GM18861 (cell line): ENCODE data around the gene DAPK2.

ENCODE experiments used
- ATAC-seq: cut with Tn5 transposase; IDR thresholded peaks from one replicate; pipeline ENCODE4 v1.9.1; 2021; ENCODE audit not compliant: unreplicated experiment

DAPK2 gene

DNA sequence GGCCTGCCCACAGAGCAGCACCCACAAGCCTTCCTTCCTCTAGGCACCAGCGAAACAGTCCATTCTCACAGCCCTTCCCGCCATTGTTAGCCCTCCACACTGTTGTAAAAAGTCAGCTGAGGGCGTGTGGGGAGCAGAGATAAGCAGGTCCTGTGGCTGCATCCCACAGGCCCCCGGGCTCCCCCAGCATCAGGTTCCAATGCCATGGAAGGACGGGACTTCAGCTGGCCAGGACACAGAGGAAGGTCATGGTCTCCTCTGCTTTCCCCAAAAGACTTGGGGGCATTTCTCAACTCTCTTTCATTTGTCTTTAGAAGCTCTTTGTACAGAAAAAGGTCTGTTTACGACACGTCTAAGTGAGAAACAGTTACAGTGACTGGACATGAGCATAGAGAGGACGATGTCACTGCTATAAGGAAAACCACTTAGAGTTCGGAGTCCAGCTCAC lies 127.4 kb downstream of the DAPK2 start:
- no peak for ATAC-seq

DNA sequence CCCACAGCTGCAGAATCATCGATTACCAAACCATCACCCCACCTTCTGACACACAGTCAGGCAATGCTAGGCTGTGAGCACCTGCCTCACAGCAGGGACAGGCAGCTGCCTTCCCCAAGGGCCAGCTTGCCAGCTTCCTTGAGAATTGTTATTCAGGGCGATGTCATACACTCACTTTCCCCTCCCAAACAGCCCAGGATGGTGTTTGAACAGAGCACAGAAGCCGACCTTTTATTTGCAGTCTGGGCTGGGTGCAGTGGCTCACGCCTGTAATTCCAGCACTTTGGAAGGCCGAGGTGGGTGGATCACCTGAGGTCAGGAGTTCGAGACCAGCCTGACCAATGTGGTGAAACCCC lies 128.0 kb downstream of the DAPK2 start:
- no peak for ATAC-seq

DNA sequence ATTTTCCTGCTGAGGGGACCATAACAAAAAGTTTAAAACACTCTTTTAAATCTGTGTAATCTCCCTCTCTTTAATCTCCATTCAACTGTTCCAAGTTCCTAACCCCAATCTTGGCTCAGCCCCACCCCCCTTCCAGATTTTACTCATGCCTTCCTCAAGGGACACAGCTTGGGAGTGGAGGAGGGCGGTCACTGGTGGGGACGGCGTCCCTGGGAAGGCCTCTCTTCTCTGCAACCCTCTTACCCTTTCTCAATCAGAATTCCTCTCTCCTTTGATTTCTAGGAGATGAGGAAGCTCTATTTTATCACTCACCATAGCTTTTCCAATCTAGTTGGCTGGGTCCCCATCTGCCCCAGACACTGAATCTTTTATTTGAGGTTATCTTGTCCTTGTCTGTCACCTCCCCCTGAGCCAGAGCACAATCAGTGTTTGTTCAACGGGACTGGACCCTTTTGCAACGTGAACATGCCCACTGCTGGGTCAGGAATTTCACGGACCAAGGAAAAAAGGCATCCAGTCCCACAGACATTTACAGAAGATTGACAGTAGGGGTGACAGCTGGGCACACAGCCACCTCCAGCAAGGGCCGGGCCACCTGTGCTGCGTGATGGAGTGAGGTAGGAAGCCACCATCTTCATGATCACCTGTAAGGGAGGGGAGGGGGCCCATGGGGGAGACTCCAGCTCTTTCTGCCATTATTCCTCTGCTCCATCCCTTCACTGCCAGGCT lies 128.5 kb downstream of the DAPK2 start:
- no peak for ATAC-seq

DNA sequence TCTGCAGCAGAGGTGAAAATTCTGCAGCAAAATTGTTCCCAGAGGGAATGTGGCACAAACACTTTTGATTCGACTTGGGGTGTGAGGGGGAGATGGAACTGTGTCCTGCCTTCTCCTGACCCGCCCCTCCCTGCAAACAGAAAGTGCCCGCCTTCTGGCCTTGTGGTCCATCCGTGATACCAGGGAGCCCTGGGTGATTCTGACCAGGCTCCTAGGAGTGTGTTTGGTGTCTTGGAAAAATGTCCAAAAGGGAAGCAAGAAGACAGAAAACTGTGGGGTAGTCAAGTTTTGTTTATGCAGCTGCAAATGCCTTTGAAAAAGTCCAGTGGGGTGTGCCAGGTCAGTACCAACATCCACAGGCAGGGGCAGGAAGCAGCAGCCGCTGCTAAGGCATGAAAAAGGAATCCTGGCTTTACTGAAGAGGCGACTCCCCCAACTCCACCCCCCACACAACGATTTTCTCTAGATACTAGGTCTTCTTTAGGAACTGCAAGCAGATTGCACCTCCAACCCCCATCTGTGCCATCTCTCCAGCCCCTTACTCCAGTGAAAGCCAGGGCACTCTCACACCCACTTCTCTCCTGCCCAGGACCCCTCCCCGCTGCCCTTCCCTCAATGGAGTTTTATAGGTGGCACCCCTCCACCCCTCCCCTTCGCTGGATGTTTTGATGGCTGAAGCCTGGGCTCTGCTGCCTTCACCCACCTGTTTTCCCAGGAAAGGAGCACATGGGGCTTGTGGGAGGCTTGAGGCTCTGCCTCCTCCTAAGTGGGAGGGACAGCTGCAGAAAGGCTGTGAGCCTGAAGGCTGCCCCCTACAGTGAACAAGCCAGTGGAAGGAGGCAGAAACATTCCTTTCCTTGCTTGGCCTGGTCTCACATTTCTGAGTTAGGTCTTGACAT lies 130.2 kb downstream of the DAPK2 start:
- ATAC-seq, result no peak

DNA sequence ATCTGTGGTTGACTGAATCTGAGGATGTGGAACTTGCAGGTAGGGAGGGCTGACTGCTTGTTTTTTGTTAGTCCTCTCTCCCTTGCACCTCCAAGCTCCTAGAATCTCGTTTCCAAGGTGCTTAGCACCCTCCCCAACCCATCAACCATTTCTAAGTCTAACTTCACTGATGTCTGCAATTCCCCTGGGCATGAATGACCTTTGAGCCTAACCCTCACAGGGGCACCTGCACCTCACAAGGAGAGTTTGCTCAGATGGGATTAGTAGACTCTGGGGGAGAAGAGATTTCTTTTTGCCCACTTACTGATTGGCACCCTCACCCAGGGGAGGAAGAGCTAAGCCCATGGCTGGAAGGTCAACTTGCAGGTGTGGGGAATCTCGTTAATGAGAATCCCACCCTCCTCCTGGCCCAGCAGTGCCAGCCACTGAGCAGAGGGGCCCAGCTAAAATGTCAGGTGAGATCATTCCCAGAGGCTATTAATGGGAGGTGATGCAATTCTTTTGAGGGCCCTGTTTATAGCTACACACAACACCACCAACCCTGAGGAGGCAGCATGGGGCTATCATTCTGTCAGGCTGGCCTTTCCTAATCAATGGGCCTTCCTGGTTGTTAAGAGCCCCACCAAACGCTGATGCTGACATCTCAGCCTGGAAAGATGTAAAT lies 130.9 kb downstream of the DAPK2 start:
- ATAC-seq, result no peak

DNA sequence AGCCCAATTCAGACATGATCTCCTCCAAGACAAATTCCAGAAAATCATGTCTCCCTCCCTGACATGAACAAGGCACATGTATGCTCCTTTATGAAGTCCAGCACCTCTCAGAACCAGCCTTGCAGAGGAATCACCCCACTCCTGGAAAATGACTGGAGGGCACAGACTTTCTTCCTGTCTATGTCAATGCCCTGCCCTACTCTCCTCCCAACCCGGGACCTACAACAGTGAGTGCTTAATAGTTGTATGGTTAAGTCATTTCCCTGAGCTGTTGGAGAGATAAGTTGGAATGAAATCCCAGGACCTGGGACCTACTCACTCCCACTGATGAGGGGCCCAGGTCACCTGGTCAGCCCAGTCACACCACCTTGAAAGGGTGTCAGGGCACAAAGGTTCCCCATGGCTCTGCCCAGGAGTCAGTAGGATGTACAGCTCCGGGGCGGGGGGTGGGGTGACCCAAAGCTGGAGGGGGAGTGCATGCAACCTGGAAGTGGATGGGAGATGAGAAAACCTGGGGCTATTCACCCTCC lies 132.4 kb downstream of the DAPK2 start:
- no peak for ATAC-seq

DNA sequence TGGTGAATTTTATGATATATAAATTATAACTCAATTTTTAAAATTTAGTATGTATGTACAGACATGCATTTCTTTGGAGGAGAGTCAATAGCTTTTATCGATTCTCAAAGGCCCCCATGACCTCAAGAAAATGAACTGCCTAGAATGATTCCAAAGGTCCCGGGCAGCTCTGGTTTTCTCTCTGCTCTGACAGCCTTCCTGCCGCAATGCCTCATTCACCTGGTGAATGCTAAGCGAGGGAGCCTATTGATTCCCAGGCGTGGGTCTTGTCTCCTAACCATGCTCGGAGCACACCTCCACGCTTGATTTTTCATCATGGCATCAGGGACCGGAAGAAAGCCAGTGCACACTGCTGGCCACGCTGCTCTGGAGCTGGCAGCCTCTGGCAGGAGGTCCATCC lies 132.9 kb downstream of the DAPK2 start:
- ATAC-seq, result no peak

DNA sequence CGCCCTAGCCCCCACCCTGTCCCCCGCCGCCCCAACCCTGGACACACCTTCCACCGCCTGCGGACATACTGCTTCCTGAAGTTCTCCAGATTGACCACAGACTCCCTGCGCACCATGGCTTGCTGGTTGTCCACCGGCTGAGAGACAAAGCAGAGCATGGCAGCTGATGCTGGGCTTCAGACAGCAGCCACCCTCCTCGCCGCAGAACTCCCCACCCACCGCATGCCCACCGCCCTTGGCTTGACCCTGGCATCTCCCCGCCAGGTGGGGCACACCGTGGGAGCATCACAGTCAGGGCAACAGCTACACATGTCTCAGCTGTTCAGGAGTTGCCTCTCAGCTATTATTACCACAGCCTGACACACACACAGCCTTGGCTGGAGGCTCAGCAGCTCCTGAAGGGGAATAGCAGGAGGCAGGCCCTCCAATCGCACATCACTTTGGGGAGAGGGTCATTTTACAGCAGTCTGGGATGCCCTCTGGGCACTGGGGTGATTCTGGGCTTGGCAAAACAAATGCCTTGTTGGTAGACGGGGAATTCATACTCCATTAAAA lies 134.1 kb downstream of the DAPK2 start:
- no peak for ATAC-seq

DNA sequence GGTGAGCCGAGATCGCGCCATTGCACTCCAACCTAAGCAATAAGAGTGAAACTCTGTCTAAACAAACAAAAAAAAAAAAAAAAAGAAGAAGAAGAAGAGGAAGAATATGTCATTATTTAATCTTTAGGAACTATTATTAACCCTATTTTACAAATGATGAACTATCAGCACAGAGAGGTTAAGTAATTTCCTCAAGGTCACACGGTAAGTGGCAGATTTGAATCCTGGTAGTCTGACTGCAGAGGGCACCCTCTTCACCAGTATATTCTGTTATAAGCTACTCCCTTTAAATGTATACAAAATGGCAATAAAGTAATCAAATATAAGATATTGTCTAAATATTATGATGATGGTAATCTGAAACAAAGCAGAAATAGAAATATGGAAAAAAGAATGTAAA lies 135.1 kb downstream of the DAPK2 start:
- ATAC-seq, result no peak

DNA sequence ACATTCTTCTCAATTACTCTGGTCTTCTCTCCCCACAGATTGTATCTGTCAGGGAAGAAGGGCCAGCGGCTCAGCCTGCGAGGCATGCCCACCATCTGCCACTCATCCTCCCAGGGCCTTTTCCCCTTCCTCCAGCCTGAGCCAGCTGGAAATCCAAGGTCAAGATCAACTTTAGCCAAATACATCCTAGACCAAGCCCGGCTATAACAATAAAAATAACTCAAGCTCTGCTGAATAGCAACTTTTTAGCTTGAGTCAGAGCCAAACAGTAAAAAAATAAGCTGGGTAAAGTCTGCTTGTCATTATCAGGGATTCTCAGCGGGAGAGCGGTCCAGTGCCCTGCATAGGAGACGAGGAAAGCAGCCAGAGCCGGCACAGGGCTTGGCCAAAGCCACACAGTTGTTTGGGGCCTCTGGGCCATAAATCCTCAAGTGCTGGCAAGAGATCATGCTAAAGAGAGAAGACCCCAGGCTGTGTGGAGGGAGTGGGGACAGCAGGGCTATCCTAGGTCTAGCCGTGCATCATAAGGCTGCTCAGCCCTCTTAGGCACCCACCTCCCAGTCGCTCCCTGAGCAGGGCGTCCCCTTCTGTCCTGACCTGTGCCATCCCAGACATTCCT lies 136.4 kb downstream of the DAPK2 start:
- ATAC-seq, result no peak

DNA sequence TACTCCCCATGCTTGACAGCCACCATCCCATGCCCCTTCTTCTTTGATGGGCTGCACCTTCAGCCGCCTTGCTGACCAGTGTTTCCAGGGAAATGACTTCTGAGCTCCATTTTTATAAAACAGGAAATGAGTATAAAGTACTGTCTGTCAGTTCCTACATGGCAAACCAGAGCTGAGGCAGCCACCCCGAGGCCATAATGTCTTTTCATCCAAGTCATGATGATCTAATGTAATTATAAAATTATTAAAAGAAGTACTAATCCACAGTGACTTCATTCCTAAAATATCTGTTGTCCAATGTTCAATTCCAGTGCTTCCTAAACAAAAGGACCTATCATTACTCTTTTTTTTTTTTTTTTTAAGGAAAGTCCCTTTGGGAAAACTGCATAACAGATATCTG lies 137.3 kb downstream of the DAPK2 start:
- ATAC-seq, result no peak

DNA sequence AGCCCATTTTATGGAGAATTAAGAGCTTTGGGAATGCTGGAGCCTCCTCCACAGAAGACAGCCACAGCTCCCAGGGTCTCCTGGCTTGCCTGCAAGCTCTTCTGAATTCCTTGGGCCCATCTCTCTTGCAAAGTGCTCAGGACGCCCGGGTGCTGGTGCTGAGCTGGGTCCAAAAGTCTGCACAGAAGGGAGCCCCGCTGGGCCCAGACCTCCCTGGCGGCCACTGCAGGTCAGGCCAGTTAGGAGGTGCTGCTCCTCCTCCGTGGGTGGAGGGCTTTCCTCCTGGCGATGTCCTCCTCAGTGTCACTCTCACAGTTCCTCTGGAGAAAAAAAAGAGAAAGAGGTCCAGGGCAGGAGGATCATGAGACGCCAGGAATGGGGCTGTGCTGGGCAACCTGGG lies 138.0 kb downstream of the DAPK2 start:
- ATAC-seq, result no peak

DNA sequence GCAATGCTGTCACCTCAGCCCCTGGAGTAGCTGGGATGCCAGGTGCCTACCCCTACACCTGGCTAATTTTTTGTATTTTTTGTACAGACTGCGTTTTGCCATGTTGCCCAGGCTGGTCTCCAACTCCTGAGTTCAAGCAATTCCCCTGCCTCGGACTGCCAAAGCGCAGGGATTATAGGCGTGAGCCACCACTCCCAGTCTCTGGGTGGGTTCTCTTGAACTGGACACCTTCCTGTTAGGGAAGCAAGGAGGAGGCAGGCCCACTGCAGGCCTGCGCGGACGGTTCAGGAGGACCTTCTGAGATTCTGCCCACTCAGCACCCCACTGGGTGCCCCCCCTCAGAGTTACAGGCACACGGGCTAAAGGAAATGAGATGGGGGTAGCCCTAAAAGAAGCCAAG lies 138.8 kb downstream of the DAPK2 start:
- no peak for ATAC-seq

DNA sequence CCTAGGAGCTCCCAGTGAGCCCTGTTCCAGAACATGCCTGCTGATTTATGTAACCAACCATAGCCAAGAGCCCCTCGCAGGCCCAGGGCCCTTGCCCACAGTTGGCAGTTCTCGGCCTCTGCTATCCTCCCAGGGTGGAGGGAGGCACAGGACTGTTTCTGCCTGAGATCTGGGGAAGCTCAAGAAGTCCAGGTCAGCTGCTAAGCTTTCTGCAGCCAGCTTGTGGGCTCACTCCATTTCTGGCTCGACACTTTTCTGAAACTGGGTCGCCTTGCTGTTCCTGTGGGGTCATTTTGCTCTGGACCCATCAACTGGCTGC lies 140.1 kb downstream of the DAPK2 start:
- no peak for ATAC-seq

DNA sequence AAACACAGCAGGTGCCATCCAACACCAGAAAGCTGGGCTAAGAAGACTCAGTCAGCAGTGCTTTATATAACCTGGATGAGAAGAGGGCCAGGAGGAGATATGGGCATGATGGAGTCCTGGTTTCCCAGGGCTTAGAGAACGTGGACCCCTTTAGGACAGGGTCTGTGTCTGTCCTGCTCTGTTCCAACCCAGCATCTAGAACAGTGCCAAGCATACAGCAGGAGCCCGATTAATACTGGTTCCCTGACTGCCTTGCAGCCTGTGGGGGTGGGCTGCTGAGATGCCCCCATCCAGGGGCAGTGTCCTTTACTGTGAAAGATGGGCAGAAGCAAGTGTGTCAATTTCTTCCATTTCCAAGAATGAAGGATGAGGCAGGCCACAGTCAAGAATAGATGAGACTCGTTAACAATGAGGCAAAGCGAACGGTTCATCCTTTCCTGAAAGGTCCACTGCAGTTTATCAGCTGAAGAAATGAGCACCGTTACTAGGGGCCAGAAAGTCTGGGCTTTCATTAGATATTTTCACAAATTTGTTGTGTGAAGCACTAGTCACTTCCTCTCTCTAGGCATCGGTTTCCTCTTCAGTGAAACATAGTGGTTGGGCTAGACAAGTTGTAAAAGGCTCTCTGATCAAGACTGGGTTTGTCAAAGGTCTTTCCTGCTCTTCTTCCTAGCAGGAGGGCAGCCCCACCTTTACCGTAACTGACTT lies 140.6 kb downstream of the DAPK2 start:
- ATAC-seq, result no peak

DNA sequence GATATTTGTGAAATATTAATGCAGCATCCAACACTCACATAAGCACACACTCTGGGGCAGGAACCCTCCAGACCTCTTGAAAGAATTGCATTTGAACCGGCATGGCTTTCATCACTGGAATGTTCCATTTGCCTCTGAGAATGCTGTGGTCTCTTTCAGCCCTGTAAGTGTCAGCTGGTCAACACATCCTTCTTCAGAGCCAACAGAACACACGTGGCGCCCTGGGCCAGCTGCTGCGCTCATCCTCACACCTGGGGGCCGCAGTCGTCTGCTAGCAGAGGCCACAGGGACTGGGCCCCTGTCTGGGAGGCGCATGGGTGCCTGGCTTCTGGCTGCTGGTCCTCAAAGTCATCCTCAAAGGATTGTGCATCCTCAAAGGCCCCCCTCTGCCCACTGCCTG lies 141.2 kb downstream of the DAPK2 start:
- no peak for ATAC-seq

DNA sequence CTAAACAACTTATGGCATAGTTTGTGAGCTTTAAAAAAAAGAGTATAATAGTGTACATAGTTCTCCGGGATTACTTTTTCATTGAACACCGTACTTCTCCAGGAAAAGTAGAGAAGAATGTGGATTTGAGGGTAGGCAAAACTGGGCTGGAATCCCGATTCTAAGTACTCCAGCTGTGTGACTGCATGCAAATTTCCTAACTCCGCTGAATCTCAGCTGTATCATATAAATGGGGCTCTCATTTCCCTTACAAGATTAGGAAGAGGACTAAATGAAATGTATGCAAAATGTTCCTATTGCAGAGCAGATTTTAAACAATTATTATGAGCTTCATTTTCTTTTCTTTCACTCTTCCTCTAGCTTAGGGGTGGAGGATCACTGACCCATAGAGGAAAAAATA lies 142.2 kb downstream of the DAPK2 start:
- no peak for ATAC-seq

DNA sequence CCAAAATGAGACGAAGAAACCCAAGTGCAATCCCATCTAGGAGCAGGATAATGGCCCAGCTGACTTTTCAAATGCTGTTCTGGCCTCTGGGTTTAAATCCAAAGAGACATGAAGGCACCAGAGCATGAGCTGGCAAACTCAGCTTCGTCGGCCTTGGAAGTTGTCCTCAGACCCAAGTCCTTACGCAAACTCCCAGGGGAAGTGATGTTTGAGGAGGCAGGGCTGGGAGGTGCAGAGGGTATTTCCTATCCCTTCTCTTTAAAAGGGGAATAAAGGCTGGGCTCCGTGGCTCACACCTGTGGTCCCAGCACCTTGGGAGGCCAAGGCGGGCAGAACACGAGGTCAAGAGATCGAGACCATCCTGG lies 143.6 kb downstream of the DAPK2 start:
- ATAC-seq, result no peak

DNA sequence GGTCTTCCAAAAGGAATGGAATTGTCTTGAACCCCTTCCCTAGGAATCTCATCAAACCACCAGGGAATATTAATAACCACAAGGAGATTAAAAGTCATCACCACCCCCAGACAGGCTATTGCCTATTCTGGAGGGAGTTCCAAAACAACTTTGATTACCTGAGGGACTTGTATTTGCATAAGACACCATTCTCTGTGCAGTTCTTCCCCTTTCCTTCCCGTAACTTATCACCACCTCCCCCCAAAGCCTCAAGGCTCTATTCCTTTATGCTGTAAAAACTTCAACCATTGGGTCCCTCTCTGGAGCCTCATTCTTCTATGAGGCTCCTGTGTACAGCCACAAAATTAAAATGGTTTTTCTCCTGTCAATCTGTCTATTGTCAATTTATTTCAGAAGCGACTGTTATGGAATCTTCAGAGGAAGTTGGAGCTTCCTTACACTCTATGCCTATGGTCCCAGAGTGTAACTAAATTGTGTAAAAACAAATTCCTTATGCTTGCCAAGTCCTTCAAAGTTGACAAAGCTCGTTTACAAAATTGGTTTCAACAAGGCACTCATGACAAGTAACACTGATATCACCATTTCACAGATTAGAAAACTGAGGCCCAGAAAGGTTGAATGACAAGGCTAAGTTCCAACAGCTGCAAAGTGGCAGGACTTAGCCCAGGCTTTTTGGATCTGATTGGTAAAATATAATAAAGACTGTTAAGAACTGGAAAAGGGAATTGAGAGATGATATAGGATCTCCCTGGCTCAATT lies 144.2 kb downstream of the DAPK2 start:
- ATAC-seq, result no peak

DNA sequence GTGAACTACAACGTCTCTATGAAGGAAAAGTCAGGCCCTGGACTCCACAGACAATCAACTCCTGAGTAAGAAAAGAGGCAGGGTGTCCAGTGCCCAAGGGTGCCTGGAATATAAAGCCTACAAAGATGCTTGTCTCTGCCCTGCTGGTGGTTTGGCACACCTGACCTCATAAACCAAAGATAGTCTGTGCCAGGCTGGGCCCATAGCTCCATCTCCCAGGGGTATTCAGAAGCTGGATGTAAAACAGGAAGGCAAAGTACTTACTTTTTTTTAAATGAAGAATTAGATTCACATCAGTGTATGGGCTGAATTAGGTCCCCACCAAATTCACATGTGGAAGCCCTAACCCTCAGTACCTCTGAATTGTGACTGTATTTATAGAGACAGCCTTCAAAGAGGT lies 146.0 kb downstream of the DAPK2 start:
- ATAC-seq, result no peak
